ENCODE data around the gene POLR1G. TPM values are rescaled to one million over a fixed set of nuclear protein-coding genes. Genes with fewer than 3 reads are reported as not detected.
A peak's percentile ranks its signal among the peaks of the same experiment; 100 is the strongest.

POLR1G gene
- total and polyA plus RNA-seq, 9 of the 15 experiments (the other 6 are each of a cell fraction or from before 2014, with no cell fraction given): 3.0 to 50.1 (median 27.4) TPM

DNA sequence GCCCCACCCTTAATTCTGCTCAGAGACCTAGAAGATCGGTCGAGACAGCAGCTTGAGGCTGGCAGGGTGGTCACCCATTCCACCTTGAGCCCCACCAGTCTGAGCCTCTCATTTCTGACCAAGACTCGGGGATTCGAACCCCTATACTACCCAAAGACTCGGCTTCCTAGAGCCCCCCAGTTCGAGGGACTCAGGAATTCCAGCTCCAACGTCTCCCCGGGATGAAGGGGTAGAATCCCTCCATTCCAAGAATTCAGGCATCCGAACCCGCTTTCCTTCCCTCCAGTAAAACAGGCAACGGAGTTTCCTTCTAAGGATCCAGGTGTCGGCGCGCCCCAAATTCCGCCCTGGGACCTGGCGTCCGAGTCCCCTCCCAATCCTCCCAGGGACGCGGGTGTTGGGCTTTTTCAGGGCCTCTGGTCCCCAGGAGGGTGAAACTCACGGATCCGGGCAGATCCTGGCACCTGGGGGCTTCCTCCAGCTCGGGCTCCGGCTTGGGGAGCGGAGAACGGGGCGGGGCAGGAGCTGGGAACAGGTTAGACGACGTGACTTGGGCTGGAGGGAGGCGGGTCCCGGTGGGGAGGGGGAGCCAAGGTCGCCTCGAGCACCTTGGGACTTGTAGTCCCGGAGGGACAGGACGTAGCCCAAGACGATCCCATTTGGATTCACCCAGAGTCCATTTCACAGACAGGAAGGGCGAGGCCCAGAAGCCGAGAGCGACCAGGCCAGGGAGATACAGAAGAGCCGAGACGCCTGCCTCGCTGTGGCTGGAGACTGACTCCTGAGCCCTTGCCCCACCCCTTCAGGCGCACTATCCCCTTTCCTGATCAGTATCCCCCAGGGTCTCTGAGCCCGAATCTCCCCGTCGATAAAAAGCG is 1.6 kb upstream of the POLR1G start, which contains the start of gene PPP1R13L (continued):
- TF ChIP-seq TCFL5 (CRISPR knock-in tag; conservative IDR thresholded peaks at IDR 0.05): no peak
- no peak for TF ChIP-seq ZNF277 (CRISPR knock-in tag; IDR thresholded peaks at IDR 0.05; ENCODE audit: borderline replicate concordance)
- TF ChIP-seq SRF (CRISPR knock-in tag; IDR thresholded peaks at IDR 0.05): no peak
- no peak for TF ChIP-seq MAFG (tag; conservative IDR thresholded peaks at IDR 0.05)
- TF ChIP-seq ZNF436 (CRISPR knock-in tag; IDR thresholded peaks at IDR 0.05): no peak
- no peak for TF ChIP-seq NFRKB (IDR thresholded peaks at IDR 0.05; ENCODE audit: low read depth)
- peak; percentile 63 for TF ChIP-seq PHF20 (IDR thresholded peaks at IDR 0.05; ENCODE audit: partially characterized antibody)
- TF ChIP-seq SREBF2 (CRISPR knock-in tag; IDR thresholded peaks at IDR 0.05): no peak
- peak; percentile 27 to 93; a peak in 3 of 4 replicates for TF ChIP-seq RCOR1 (IDR thresholded peaks at IDR 0.05; ENCODE audit: borderline replicate concordance in 1 of 2, low read depth in 2 of 2, low read length in 2 of 2)
- TF ChIP-seq ELF1 (tag; IDR thresholded peaks at IDR 0.05): no peak
- TF ChIP-seq ZNF589 (CRISPR knock-in tag; IDR thresholded peaks at IDR 0.05; ENCODE audit: low read depth): no peak
- no peak for TF ChIP-seq MTF1 (CRISPR knock-in tag; IDR thresholded peaks at IDR 0.05; ENCODE audit: borderline replicate concordance)
- TF ChIP-seq TOE1 (IDR thresholded peaks at IDR 0.05; ENCODE audit: borderline replicate concordance): peak; percentile 76; the same call in 1 of the 2 replicates
- TF ChIP-seq TOE1 (CRISPR knock-in tag; IDR thresholded peaks at IDR 0.05; ENCODE audit: borderline replicate concordance, low read depth): no peak
- TF ChIP-seq, protein P1, sequence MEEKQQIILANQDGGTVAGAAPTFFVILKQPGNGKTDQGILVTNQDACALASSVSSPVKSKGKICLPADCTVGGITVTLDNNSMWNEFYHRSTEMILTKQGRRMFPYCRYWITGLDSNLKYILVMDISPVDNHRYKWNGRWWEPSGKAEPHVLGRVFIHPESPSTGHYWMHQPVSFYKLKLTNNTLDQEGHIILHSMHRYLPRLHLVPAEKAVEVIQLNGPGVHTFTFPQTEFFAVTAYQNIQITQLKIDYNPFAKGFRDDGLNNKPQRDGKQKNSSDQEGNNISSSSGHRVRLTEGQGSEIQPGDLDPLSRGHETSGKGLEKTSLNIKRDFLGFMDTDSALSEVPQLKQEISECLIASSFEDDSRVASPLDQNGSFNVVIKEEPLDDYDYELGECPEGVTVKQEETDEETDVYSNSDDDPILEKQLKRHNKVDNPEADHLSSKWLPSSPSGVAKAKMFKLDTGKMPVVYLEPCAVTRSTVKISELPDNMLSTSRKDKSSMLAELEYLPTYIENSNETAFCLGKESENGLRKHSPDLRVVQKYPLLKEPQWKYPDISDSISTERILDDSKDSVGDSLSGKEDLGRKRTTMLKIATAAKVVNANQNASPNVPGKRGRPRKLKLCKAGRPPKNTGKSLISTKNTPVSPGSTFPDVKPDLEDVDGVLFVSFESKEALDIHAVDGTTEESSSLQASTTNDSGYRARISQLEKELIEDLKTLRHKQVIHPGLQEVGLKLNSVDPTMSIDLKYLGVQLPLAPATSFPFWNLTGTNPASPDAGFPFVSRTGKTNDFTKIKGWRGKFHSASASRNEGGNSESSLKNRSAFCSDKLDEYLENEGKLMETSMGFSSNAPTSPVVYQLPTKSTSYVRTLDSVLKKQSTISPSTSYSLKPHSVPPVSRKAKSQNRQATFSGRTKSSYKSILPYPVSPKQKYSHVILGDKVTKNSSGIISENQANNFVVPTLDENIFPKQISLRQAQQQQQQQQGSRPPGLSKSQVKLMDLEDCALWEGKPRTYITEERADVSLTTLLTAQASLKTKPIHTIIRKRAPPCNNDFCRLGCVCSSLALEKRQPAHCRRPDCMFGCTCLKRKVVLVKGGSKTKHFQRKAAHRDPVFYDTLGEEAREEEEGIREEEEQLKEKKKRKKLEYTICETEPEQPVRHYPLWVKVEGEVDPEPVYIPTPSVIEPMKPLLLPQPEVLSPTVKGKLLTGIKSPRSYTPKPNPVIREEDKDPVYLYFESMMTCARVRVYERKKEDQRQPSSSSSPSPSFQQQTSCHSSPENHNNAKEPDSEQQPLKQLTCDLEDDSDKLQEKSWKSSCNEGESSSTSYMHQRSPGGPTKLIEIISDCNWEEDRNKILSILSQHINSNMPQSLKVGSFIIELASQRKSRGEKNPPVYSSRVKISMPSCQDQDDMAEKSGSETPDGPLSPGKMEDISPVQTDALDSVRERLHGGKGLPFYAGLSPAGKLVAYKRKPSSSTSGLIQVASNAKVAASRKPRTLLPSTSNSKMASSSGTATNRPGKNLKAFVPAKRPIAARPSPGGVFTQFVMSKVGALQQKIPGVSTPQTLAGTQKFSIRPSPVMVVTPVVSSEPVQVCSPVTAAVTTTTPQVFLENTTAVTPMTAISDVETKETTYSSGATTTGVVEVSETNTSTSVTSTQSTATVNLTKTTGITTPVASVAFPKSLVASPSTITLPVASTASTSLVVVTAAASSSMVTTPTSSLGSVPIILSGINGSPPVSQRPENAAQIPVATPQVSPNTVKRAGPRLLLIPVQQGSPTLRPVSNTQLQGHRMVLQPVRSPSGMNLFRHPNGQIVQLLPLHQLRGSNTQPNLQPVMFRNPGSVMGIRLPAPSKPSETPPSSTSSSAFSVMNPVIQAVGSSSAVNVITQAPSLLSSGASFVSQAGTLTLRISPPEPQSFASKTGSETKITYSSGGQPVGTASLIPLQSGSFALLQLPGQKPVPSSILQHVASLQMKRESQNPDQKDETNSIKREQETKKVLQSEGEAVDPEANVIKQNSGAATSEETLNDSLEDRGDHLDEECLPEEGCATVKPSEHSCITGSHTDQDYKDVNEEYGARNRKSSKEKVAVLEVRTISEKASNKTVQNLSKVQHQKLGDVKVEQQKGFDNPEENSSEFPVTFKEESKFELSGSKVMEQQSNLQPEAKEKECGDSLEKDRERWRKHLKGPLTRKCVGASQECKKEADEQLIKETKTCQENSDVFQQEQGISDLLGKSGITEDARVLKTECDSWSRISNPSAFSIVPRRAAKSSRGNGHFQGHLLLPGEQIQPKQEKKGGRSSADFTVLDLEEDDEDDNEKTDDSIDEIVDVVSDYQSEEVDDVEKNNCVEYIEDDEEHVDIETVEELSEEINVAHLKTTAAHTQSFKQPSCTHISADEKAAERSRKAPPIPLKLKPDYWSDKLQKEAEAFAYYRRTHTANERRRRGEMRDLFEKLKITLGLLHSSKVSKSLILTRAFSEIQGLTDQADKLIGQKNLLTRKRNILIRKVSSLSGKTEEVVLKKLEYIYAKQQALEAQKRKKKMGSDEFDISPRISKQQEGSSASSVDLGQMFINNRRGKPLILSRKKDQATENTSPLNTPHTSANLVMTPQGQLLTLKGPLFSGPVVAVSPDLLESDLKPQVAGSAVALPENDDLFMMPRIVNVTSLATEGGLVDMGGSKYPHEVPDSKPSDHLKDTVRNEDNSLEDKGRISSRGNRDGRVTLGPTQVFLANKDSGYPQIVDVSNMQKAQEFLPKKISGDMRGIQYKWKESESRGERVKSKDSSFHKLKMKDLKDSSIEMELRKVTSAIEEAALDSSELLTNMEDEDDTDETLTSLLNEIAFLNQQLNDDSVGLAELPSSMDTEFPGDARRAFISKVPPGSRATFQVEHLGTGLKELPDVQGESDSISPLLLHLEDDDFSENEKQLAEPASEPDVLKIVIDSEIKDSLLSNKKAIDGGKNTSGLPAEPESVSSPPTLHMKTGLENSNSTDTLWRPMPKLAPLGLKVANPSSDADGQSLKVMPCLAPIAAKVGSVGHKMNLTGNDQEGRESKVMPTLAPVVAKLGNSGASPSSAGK (IDR thresholded peaks at IDR 0.05): no peak

Data from K562 (cell line).